Stimulated activated CD8-positive, alpha-beta memory T cell treated with anti-CD3 and anti-CD28 coated beads, Interleukin-7, amount 100 ng/mL, for 1 hour (primary cell): ENCODE data around the gene SLC9A2.

Experiments used
- DNase-seq, 2 donors: peaks; one replicate each; pipeline ENCODE4 v3.0.0-alpha.2; 2020; ENCODE audit warnings: low read depth in 2 of 2

SLC9A2 gene

DNA sequence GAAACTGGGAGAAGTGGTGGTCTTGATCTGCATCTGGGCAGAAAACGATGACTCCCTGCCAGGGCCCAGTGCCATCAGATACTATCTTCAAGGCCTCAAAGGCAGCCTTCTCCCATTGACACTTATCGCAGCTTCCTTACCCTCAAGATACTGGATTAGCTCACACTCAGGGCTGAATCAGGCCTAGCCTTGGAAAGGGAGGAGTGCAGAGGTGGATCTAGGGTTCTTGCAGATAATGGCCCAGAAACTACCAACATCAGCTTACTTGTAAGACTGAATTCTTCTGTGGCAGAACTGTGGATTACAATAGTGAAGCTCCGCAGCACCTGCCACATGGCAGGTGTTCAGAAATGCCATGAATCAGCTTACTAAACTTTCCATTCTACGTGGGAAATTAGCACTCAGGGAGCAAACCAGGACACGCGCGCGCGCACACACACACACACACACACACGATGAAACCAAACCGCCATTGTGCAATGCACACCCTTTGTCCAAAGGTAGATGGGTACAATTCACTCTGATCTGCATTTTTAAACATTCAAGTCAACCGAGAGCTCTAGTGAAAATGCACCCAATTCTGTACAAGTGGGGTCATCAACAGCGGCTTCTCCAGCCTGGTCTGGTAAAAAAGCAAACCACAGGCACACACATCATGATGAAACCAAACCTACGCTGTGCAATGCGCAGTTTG is 116.2 kb downstream of the SLC9A2 start:
- DNase-seq, result no peak

DNA sequence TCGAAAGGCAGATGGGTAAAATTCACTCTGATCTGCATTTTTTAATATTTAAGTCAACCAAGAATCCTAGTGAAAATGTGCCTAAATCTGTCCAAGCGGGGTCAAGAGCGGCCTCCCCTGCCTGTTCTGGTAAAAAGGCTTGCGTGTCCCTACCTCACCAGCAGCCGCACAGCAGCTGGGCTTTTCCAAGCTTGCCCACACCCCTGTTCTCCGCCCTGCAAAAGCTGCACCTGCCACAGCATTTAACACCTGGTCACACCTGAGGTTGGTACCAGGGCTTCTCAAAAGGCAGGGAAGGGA is 116.7 kb downstream of the SLC9A2 start:
- no peak for DNase-seq

DNA sequence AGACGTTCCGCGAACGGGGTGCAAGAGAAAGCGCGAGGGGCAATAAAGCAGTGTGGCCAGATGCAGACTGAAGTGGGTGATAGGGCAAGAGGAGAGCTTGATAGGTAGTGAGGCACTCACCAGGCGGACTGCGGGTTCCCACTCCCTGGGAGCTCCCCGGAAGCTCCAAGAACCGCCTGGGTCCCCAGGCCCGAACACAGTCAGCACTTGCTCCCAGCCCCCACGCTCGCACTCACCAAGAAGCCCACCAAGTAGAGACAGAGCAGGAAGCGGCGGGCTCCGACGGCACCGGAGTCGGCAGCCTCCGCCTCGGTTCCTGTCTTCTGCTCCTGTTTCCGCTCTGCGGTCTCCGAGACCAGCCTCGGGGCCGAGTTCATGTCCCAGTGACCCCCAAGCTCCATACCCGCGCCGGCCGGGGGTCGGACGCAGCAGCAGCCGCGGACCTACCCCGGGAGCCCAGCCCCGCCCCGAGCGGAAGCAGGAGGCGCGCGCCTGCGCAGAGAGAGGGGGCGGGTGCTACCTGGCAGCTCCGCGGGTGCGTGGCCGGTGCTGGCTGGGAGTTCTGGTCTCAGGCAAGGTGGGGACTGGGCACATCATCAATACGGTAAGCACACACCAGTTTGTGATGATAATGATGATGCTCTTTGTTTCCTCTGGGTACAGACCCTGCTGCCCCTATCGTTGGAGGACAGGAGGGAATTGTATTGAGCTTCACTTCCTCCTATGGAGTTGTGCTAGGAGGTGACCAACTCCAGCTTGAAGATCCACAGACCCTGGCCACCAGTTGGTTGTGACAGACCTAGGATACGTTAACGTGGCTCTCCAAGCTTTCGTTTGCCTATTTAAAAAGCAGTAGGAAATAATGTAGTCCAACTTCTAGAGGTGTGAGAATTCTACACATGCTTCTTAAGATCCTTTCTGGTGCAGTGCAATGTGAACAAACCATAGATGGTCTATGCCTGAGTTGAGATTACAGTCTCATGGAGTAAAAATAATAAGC is 117.4 kb downstream of the SLC9A2 start:
- DNase-seq, result peak; percentile 64 to 74

DNA sequence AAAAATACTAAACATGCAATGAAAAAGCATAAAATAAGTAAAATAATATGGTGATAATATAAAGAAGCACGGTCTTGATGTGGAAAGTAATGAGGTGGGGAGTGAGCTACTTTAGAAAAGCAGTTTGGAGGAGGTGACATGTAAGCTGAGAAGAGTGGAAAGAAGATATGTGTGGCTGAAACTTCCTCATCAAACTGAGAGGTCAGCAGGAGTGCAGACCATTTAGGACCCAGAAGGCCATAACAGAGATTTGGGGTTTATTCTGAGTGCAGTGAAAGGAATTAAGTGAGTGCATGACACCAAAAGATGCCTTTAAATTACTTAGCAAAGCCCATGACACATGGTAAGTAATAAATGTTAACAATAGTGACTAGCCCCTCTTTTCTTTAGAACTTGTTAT is 118.1 kb downstream of the SLC9A2 start:
- no peak for DNase-seq

DNA sequence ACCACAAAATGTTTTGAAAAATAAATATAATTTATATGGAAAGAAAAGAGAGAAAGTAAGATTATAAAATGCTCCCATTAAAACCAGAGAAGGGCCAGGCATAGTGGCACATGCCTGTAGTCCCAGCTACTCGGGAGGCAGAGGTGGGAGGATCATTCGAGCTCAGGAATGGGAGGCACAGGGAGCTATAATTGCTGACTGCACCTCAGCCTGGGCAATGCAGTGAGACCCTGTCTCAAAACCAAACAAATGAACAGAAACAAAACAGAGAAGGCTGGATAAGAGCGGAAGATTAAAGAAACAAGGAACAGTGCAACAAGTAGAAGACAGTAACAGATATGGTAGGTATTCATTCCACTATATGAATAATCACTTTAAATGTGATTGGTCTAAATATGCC is 123.9 kb downstream of the SLC9A2 start:
- no peak for DNase-seq

DNA sequence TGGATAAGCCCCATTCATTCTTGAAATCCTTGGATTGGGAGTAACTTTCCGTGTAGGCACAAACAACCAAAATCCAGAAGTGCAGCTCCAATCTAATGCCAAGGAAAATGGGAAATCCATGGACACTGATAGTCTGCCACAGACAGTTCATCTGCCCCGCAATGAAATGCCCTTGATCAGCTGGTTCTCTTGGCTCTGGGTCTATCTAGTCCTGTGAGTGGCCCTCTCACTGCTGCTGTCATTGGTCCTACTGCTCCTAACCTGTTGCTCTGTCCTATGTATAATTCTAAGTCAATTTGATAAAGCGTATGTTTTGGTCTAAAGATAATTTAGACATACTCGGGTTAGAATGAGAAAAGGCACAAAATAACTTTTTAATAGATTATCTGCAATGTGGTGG is 128.8 kb downstream of the SLC9A2 start:
- no peak for DNase-seq

DNA sequence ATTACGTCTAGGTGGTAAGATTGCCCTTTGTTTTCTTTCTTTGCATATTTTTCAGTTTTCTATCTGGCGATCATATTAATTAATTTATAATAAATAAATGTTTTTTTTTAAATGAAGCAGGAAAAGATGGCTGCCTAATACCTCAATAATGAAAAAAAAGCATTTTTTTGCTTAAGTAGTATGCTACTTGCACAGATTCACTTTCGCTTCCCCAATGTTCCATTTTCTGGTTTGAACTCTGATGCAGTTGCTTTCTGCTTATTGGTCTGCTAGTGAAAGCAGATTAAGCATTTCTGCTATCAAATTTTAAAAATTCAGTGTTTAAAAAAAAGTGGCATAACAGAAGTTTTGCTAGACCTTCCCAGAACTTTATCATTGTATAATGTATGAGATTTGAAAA is 130.6 kb downstream of the SLC9A2 start:
- no peak for DNase-seq

DNA sequence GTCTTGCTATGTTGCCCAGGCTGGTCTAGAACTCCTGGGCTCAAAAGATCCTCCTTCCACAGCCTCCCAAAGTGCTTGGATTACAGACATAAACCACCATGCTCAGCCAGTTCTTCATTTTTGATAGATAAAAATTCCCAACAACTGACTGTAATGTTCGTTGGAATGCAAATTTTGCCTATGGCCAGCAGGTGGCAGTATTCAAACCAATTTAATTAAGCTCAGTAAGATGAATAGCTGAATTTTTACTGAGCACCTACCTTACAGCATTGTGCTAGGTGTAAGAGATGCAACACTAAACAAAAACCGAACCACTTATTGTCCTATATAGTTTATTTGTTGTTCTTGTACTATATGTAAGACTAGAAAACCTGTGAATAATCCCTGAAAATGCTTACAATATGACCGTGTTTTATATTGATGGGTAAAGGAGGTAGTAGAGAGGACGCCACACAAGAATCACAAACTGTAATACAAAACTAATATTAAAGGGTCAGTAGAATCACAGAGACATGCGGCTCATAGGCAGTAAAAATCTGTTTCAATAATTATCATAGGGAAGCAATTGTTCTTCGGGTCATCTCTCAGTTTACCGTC is 134.3 kb downstream of the SLC9A2 start:
- no peak for DNase-seq

DNA sequence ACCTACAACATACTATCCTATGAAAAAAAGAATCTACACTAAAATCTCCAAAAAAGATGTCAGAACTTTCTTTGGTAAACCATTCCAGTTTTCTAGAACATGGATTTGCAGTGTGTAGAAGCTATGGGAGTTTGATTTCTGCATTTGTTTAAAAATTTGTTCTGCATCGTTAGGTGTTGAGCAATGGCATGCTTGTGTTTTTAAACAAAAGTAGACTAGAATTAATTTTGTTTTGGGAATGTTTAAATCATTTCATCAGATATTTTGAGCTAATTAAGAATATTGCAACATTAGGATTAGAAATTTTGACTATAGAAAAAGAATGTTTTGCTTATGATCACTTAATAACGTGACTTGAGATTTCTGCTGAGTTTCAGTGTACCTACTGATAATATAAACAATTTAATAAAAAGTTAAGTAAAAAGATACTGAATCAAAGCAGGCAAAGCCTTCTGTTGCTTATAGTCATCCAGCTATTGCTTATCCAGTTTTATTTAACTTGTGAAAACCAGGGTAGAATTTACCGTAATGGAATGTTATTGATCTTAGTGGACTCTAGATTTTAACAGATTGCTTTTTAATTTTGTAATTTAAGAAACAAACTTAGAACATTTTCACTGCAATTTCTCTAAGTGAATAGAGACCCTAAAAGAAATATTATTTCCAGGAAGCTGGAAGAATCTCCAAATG is 135.2 kb downstream of the SLC9A2 start:
- no peak for DNase-seq

DNA sequence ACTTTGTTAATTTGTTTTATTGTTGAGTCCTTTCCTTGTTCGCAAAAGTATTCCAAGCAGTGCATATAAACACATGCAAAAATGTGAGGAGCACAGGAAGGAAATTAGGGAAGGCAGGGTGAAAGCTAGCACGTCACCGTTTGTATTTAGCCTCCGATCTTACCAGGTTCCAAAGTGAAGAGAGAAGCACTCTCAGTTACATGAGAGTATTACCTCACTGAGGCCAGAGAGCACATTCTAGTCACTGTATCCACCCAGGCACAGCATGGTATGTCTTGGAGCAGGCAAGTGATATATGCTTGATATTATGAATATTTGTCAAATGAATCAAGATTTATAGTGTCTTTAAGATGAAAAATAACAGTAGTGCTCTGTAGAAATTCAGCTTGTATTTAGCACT is 135.9 kb downstream of the SLC9A2 start:
- DNase-seq, result no peak

DNA sequence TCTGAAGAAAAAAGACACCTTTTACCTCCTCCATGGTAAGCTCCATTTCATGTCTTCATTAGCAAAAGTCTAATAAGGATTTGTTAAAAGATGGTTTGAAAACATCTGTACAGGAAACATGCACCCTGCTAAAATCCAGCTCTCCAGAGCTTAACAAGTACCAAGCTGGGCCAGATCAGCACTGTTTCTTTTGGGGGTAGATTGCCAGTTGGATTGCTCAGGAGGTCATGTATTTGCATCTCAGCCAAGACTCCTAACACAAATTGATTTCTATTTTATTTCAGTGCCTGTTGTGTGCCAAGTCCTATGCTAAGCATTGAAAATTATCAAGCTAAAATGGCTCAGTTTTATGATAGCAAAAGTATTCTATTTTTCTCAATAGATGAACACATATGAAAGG is 139.1 kb downstream of the SLC9A2 start:
- no peak for DNase-seq
